ENCODE measurements around the gene PCNT. TPM values are rescaled to one million over a fixed set of nuclear protein-coding genes. Genes with fewer than 3 reads are reported as not detected.

PCNT gene
- total RNA-seq, 1 donor = 19.2 TPM

DNA sequence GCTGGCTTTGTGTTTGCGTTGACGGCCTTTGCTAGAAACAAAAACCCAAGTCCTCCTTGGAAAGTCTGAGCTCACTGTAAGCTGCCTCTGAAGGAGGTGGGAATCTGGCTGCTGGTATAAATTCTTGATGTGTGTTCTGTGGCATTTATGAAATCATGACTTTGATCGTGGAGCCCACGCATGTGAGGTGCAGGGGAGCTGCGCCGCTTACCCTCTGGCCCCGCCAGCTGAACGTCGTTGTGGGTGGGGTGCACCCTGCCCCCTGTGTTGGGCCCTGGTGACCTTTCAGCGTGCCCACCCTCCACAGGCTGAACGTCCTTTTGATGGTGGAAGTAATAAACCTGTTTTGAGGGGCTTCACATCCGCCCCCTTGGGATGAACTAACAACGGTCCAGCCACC, 113.6 kb downstream of the PCNT start:
- Histone ChIP-seq H3K9me3 (ENCODE audit: low read depth, low read length) (no peaks in the 10 kb centered on the region), H3K27me3 (ENCODE audit: insufficient read depth, low read length) (no peaks in the 10 kb centered on the region), H3K36me3 (ENCODE audit: insufficient read depth, low read length) (peaks cover 53% of the 10 kb centered on the region), H4K20me1 (ENCODE audit: insufficient read depth, low read length) (no peaks in the 10 kb centered on the region), H3K4me3 (ENCODE audit: insufficient read depth, low read length) (no peak overlapping the region), H3K4me1 (ENCODE audit: insufficient read depth, low read length) (no peaks in the 10 kb centered on the region), H2AFZ (ENCODE audit: low read length) (no peak overlapping the region), H3K79me2 (ENCODE audit: insufficient read depth, low read length) (no peaks in the 10 kb centered on the region), H3K27ac (ENCODE audit: low read depth, low read length) (no peak overlapping the region), H3K4me2 (ENCODE audit: insufficient read depth, low read length) (no peak overlapping the region)
- TF ChIP-seq, protein P1, sequence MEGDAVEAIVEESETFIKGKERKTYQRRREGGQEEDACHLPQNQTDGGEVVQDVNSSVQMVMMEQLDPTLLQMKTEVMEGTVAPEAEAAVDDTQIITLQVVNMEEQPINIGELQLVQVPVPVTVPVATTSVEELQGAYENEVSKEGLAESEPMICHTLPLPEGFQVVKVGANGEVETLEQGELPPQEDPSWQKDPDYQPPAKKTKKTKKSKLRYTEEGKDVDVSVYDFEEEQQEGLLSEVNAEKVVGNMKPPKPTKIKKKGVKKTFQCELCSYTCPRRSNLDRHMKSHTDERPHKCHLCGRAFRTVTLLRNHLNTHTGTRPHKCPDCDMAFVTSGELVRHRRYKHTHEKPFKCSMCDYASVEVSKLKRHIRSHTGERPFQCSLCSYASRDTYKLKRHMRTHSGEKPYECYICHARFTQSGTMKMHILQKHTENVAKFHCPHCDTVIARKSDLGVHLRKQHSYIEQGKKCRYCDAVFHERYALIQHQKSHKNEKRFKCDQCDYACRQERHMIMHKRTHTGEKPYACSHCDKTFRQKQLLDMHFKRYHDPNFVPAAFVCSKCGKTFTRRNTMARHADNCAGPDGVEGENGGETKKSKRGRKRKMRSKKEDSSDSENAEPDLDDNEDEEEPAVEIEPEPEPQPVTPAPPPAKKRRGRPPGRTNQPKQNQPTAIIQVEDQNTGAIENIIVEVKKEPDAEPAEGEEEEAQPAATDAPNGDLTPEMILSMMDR (IDR thresholded peaks at IDR 0.05; ENCODE audit: extremely low read depth, low read depth, low read length) = no peak
- DNase-seq (ENCODE audit: insufficient read length, low spot score, missing footprints) = peak; percentile 23

DNA sequence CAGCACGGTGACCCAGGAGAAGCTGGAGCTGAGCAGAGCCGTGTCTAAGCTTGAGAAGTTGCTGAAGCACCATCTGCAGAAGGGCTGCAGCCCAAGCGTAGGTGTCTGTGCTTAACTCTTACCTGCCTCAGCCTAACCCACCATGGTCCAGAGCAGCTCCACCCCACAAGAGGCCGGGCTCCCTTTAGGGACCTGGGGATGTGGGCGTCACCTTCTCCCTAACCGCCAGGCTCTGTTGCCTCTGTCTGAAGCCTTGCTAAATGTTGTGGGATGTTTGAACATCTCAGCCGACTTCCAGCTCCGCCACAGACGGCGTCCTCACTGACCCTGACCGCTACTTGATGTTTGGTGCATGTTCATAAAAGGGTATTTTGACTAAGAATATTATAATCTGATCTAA, 114.3 kb downstream of the PCNT start:
- H3K4me2 ChIP-seq (ENCODE audit: insufficient read depth, low read length) = no peak overlapping the region
- no peak overlapping the region for H3K4me3 ChIP-seq (ENCODE audit: insufficient read depth, low read length)
- H3K79me2 ChIP-seq (ENCODE audit: insufficient read depth, low read length) = no peaks in the 10 kb centered on the region
- H3K9me3 ChIP-seq (ENCODE audit: low read depth, low read length) = no peaks in the 10 kb centered on the region
- peaks cover 60% of the 10 kb centered on the region for H3K36me3 ChIP-seq (ENCODE audit: insufficient read depth, low read length)
- no peak for DNase-seq (ENCODE audit: insufficient read length, low spot score, missing footprints)
- no peak overlapping the region for H3K27ac ChIP-seq (ENCODE audit: low read depth, low read length)
- H3K27me3 ChIP-seq (ENCODE audit: insufficient read depth, low read length) = no peaks in the 10 kb centered on the region
- TF ChIP-seq, protein P1 (IDR thresholded peaks at IDR 0.05; ENCODE audit: extremely low read depth, low read depth, low read length) = no peak
- H4K20me1 ChIP-seq (ENCODE audit: insufficient read depth, low read length) = no peaks in the 10 kb centered on the region
- H2AFZ ChIP-seq (ENCODE audit: low read length) = no peak overlapping the region
- no peaks in the 10 kb centered on the region for H3K4me1 ChIP-seq (ENCODE audit: insufficient read depth, low read length)

GRCh38 chr21:46439906-46440305, 116.0 kb downstream of the PCNT start:
- H3K27me3 ChIP-seq (ENCODE audit: insufficient read depth, low read length) = no peaks in the 10 kb centered on the region
- H3K4me1 ChIP-seq (ENCODE audit: insufficient read depth, low read length) = no peaks in the 10 kb centered on the region
- H3K4me3 ChIP-seq (ENCODE audit: insufficient read depth, low read length) = no peak overlapping the region
- no peaks in the 10 kb centered on the region for H4K20me1 ChIP-seq (ENCODE audit: insufficient read depth, low read length)
- TF ChIP-seq, protein P1 (IDR thresholded peaks at IDR 0.05; ENCODE audit: extremely low read depth, low read depth, low read length) = no peak
- H3K36me3 ChIP-seq (ENCODE audit: insufficient read depth, low read length) = peaks cover 65% of the 10 kb centered on the region
- DNase-seq (ENCODE audit: insufficient read length, low spot score, missing footprints) = peak; percentile 38
- H3K27ac ChIP-seq (ENCODE audit: low read depth, low read length) = no peak overlapping the region
- no peak overlapping the region for H2AFZ ChIP-seq (ENCODE audit: low read length)
- H3K9me3 ChIP-seq (ENCODE audit: low read depth, low read length) = no peaks in the 10 kb centered on the region
- H3K79me2 ChIP-seq (ENCODE audit: insufficient read depth, low read length) = no peaks in the 10 kb centered on the region
- H3K4me2 ChIP-seq (ENCODE audit: insufficient read depth, low read length) = no peak overlapping the region

DNA sequence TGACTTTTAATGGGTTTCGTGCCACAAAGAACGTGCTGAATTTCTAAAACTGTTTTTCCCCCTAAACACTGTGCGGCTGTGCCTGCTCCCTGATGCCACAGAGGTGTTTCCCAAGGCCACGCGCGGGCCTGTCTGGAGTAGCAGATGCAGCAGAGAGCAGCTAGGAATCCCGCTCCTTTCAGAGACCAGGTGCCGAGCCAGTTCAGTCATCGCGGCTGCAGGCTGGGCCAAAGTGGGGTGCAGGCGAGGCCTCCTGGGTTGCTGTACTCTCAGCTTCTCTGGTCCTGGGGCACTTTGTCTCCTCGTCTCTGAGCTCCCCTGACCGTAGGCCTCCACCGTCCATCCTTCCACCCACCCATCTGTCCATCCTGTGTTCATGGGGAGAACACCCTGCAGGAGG, 117.4 kb downstream of the PCNT start:
- Histone ChIP-seq H4K20me1 (ENCODE audit: insufficient read depth, low read length) (no peaks in the 10 kb centered on the region), H3K36me3 (ENCODE audit: insufficient read depth, low read length) (peaks cover 70% of the 10 kb centered on the region), H3K4me2 (ENCODE audit: insufficient read depth, low read length) (no peak overlapping the region), H3K4me1 (ENCODE audit: insufficient read depth, low read length) (no peaks in the 10 kb centered on the region), H3K27me3 (ENCODE audit: insufficient read depth, low read length) (no peaks in the 10 kb centered on the region), H3K4me3 (ENCODE audit: insufficient read depth, low read length) (no peak overlapping the region), H3K79me2 (ENCODE audit: insufficient read depth, low read length) (no peaks in the 10 kb centered on the region), H3K9me3 (ENCODE audit: low read depth, low read length) (no peaks in the 10 kb centered on the region), H3K27ac (ENCODE audit: low read depth, low read length) (no peak overlapping the region), H2AFZ (ENCODE audit: low read length) (no peak overlapping the region)
- TF ChIP-seq, protein P1 (IDR thresholded peaks at IDR 0.05; ENCODE audit: extremely low read depth, low read depth, low read length) = no peak
- DNase-seq (ENCODE audit: insufficient read length, low spot score, missing footprints) = no peak
